Gastrocnemius medialis (tissue), 4 donors: ENCODE measurements around the gene UMAD1. TPM values are rescaled to one million over a fixed set of nuclear protein-coding genes. Genes with fewer than 3 reads are reported as not detected.

ENCODE experiments used
- ATAC-seq, 2 donors: fragments of 150-250 bp; one replicate each; pipeline ENCODE4 v1.9.1; 2016
- DNase-seq, 2 donors: peaks; one replicate each; pipeline ENCODE4 v3.0.0-alpha.2; 2019
- H3K27ac ChIP-seq, 4 donors: fragments of 200-600 bp; sonication (generic); 1 replicate in 1 of 4; 2 replicates in 3 of 4; pipeline ENCODE4 v1.5.1; 2016 to 2018; ENCODE audit warnings: mild to moderate bottlenecking in 2 of 4, moderate library complexity in 1 of 4
- H3K27me3 ChIP-seq, 3 donors: fragments of 200-600 bp; sonication (generic) in 2 of 3; 1 replicate in 1 of 3; 2 replicates in 2 of 3; pipeline versions ENCODE4 v1.5.1 to v1.6.0; 2016 to 2019; ENCODE audit warnings: mild to moderate bottlenecking in 1 of 3, moderate library complexity in 1 of 3
- H3K36me3 ChIP-seq, 2 donors: fragments of 200-600 bp; sonication (generic) in 1 of 2; one replicate each; pipeline ENCODE4 v1.5.1; 2017 to 2018
- H3K4me1 ChIP-seq, 2 donors: fragments of 200-600 bp; sonication (generic) in 1 of 2; one replicate each; pipeline ENCODE4 v1.5.1; 2016 to 2017; ENCODE audit warnings: mild to moderate bottlenecking in 2 of 2
- H3K4me3 ChIP-seq, 4 donors: fragments of 200-600 bp; sonication (generic) in 3 of 4; 1 replicate in 1 of 4; 2 replicates in 3 of 4; pipeline ENCODE4 v1.5.1; 2016 to 2019; ENCODE audit warnings: mild to moderate bottlenecking in 2 of 4
- H3K9me3 ChIP-seq, 3 donors: fragments of 200-600 bp; sonication (generic) in 2 of 3; 1 replicate in 1 of 3; 2 replicates in 2 of 3; pipeline ENCODE4 v1.5.1; 2016 to 2019
- CTCF ChIP-seq, 5 experiments: fragments of 450-650 bp in 3 of 5; fragments of 200-600 bp in 2 of 5; sonication (generic) in 2 of 5; IDR thresholded peaks in 4 of 5; conservative IDR thresholded peaks in 1 of 5; 1 replicate in 4 of 5; 2 replicates in 1 of 5; pipeline ENCODE4 v1.5.1; 2016 to 2019; ENCODE audit warnings: antibody characterized with exemption in 5 of 5, mild to moderate bottlenecking in 3 of 5, moderate library complexity in 3 of 5
- POLR2A ChIP-seq, 2 donors: fragments of 450-650 bp; IDR thresholded peaks; one replicate each; pipeline ENCODE4 v1.6.1; 2017; ENCODE audit warnings: antibody characterized with exemption in 2 of 2, mild to moderate bottlenecking in 2 of 2, moderate library complexity in 2 of 2
- in situ Hi-C, 4 donors: fragments of 200-750 bp; cut with MboI; loops; one replicate each; pipeline versions ENCODE4 v1.15.0 to v1.8.0; 2017; ENCODE audit warnings: low sequenced_read_pairs in 4 of 4
- intact Hi-C: fragments of 100-400 bp; cut with DNase I; formaldehyde crosslinking; loops from one replicate; pipeline ENCODE4 v1.15.1; 2023; ENCODE audit warnings: low total_unique reads
- total RNA-seq, 4 donors: library from RNA; depleted of rRNA; stranded (reverse); fragments of >200 nt; gene quantifications; one replicate each; pipeline versions ENCODE4 v1.1.0 to v1.2.3, GENCODE V29; 2016

The UMAD1 gene
- total RNA-seq, 4 donors from 2014 or later, result 10.2 to 16.0 (median 11.1) TPM

DNA sequence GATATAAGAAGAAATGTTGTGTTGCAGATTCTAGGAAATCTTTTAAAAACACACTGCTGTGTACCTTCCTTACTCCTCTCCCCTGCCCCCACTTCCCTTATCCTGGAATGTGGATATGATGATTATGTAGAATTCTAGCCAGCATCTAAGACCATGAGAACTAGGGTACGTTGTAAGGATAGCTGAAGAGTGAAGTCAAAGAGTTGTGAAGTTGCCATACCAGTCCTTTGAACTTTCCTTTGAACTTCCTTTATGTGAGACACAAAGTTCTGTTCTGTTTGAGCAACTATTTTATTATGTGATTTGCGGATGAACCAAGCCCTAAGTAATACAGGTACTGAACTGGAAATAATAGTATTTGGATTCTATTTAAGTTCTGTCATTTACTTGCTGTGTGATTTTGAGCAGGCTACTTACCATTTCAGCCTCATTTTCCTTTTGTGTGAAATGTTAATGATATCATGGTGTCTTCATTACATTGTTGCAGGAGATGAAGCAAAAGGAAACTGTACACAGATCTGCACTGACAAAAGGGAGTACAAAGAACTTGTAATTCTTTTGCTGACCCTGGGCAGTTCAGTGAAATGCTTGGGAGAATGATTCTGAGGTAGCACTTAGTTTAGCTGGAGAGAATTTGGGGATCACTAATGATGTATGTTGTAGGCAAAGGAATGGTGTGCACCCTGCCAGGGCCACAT is 46.4 kb downstream of the UMAD1 start:
- Histone ChIP-seq H3K4me1 (peaks cover 21 to 44% of the 10 kb centered on the region in 2 donors), H3K9me3 (no peaks in the 10 kb centered on the region), H3K4me3 (no peak overlapping the region), H3K27ac (peak overlapping the region; percentile 77 to 88 (median 78)), H3K27me3 (no peaks in the 10 kb centered on the region), H3K36me3 (no peaks in the 10 kb centered on the region)
- TF ChIP-seq CTCF (IDR thresholded peaks at IDR 0.05 in 4 of 5, conservative IDR thresholded peaks at IDR 0.05 in 1 of 5) (no peak), POLR2A (IDR thresholded peaks at IDR 0.05) (no peak)
- intact Hi-C loops, result loop anchor here (5.0 kb wide), 1 partner anchor 45 kb away; the partner anchor contains the start of gene UMAD1
- in situ Hi-C loops, result loop anchor here in 3 of 4 donors (10.0 to 25.0 kb wide), 3 partner anchors 68 to 528 kb away; partner anchors contain the start of gene GLCCI1 (in 1 of the 3)
- ATAC-seq (no peak), DNase-seq (no peak)

GRCh38 chr7:7687800-7688199 is 47.2 kb downstream of the UMAD1 start:
- H3K27me3 ChIP-seq, result no peaks in the 10 kb centered on the region
- in situ Hi-C loops (loop anchor here in 3 of 4 donors (10.0 to 25.0 kb wide), 3 partner anchors 67 to 527 kb away; partner anchors contain the start of gene GLCCI1 (in 1 of the 3)), intact Hi-C loops (loop anchor here (2.0 to 5.0 kb wide), 2 partner anchors 31 to 45 kb away; partner anchors contain the start of genes RPA3 and UMAD1)
- DNase-seq (no peak), ATAC-seq (no peak)
- H3K9me3 ChIP-seq, result no peaks in the 10 kb centered on the region
- peaks cover 13 to 36% of the 10 kb centered on the region in 2 donors for H3K4me1 ChIP-seq
- H3K36me3 ChIP-seq, result no peaks in the 10 kb centered on the region
- H3K4me3 ChIP-seq, result peak overlapping the region in 1 of 4 donors; percentile 42
- peak overlapping the region; percentile 77 to 88 (median 78) for H3K27ac ChIP-seq
- TF ChIP-seq POLR2A (IDR thresholded peaks at IDR 0.05) (no peak), CTCF (IDR thresholded peaks at IDR 0.05 in 4 of 5, conservative IDR thresholded peaks at IDR 0.05 in 1 of 5) (no peak)

DNA sequence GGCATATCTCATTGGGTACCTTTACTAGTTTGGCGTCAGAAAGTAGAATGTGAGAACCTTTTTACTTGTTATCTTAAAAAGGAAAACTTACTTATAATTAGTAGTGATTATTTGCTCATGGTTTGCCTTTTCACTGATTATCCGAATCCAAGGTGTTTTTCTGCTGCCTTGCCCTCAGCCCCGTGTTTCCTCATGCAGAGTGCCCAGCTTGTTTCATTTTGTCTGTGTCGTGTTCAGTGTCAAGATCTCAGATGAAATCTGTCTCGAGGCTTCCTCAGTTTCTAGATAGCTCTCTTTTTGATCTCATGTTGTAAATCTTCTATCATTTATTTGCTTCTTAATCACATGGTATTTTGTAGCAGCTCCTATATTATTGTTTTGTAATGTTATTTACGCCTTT is 47.8 kb downstream of the UMAD1 start:
- Histone ChIP-seq H3K36me3 (no peaks in the 10 kb centered on the region), H3K4me3 (peak overlapping the region; percentile 23 to 42 (median 29)), H3K4me1 (peaks cover 9 to 31% of the 10 kb centered on the region in 2 donors), H3K27me3 (no peaks in the 10 kb centered on the region), H3K27ac (peak overlapping the region; percentile 77 to 88 (median 78)), H3K9me3 (no peaks in the 10 kb centered on the region)
- DNase-seq, result no peak
- TF ChIP-seq POLR2A (IDR thresholded peaks at IDR 0.05), result no peak
- no peak for TF ChIP-seq CTCF (IDR thresholded peaks at IDR 0.05 in 4 of 5, conservative IDR thresholded peaks at IDR 0.05 in 1 of 5)
- in situ Hi-C loops (loop anchor here in 3 of 4 donors (10.0 to 25.0 kb wide), 3 partner anchors 66 to 526 kb away; partner anchors contain the start of gene GLCCI1 (in 1 of the 3)), intact Hi-C loops (loop anchor here (2.0 to 5.0 kb wide), 2 partner anchors 30 to 46 kb away; partner anchors contain the start of genes RPA3 and UMAD1)
- ATAC-seq, result peak; percentile 37 to 63

- Histone ChIP-seq H3K4me3 (peak overlapping the region; percentile 23 to 45 (median 37)), H3K36me3 (no peaks in the 10 kb centered on the region), H3K9me3 (no peaks in the 10 kb centered on the region), H3K27me3 (no peaks in the 10 kb centered on the region), H3K4me1 (peaks cover 9 to 31% of the 10 kb centered on the region in 2 donors), H3K27ac (peak overlapping the region; percentile 77 to 88 (median 78))
- DNase-seq (peak; percentile 56 to 78), ATAC-seq (peak; percentile 96 to 97)
- TF ChIP-seq CTCF (IDR thresholded peaks at IDR 0.05 in 4 of 5, conservative IDR thresholded peaks at IDR 0.05 in 1 of 5), result no peak
- peak; percentile 23 to 45 for TF ChIP-seq POLR2A (IDR thresholded peaks at IDR 0.05)
- in situ Hi-C loops, result loop anchor here in 3 of 4 donors (10.0 to 25.0 kb wide), 3 partner anchors 66 to 526 kb away; partner anchors contain the start of gene GLCCI1 (in 1 of the 3)
- intact Hi-C loops, result loop anchor here (2.0 to 5.0 kb wide), 2 partner anchors 30 to 47 kb away; partner anchors contain the start of genes RPA3 and UMAD1
Measured at GRCh38 chr7:7688956-7689355, 48.4 kb downstream of the UMAD1 start.
